CD14-positive monocyte (primary cell): Measurements from ENCODE around the gene CCDC141. TPM values are rescaled to one million over a fixed set of nuclear protein-coding genes. Genes with fewer than 3 reads are reported as not detected.

Source experiments
- DNase-seq, 3 donors: peaks; one replicate each; pipeline ENCODE4 v3.0.0-alpha.2; 2011 to 2022
- H2AFZ ChIP-seq: 2 replicates; pipeline ENCODE4 v1.6.0; 2012; ENCODE audit warnings: mild to moderate bottlenecking, low read depth, low read length, inconsistent platforms; ENCODE audit not compliant: insufficient read depth, poor library complexity, severe bottlenecking
- H3K27ac ChIP-seq, 2 donors: 1 replicate in 1 of 2; 2 replicates in 1 of 2; pipeline ENCODE4 v1.5.1; 2012 to 2013; ENCODE audit warnings: low read length in 2 of 2, control low read depth in 1 of 2, inconsistent platforms in 1 of 2, low read depth in 1 of 2, mild to moderate bottlenecking in 1 of 2
- H3K27me3 ChIP-seq, 2 donors: one replicate each; pipeline versions ENCODE4 v1.6.0 to v1.6.1; 2011 to 2013; ENCODE audit warnings: low read length in 2 of 2; ENCODE audit not compliant: control insufficient read depth in 2 of 2, insufficient read depth in 2 of 2
- H3K36me3 ChIP-seq, 2 donors: replicated peaks in 1 of 2; 1 replicate in 1 of 2; 2 replicates in 1 of 2; pipeline versions ENCODE4 v1.5.1 to v1.6.1; 2012 to 2013; ENCODE audit warnings: low read length in 2 of 2, control low read depth in 1 of 2, inconsistent platforms in 1 of 2, mild to moderate bottlenecking in 1 of 2; ENCODE audit not compliant: insufficient read depth in 2 of 2, control insufficient read depth in 1 of 2
- H3K4me1 ChIP-seq, 2 donors: 1 replicate in 1 of 2; 2 replicates in 1 of 2; pipeline versions ENCODE4 v1.5.1 to v1.6.1; 2012 to 2013; ENCODE audit warnings: low read length in 2 of 2, control low read depth in 1 of 2, inconsistent platforms in 1 of 2, mild to moderate bottlenecking in 1 of 2, moderate library complexity in 1 of 2; ENCODE audit not compliant: insufficient read depth in 2 of 2, control insufficient read depth in 1 of 2
- H3K4me2 ChIP-seq: replicated peaks from 2 replicates; pipeline ENCODE3; 2012; ENCODE audit warnings: low read length, moderate library complexity, mild to moderate bottlenecking; ENCODE audit not compliant: poor library complexity, severe bottlenecking; ENCODE audit errors: extremely low read depth
- H3K4me3 ChIP-seq, 3 experiments: fragments of 200-600 bp in 1 of 3; sonication (generic) in 1 of 3; replicated peaks in 1 of 3; 1 replicate in 2 of 3; 2 replicates in 1 of 3; pipeline ENCODE4 v1.5.1; 2011 to 2013; ENCODE audit warnings: low read length in 3 of 3, mild to moderate bottlenecking in 3 of 3, control low read depth in 2 of 3, low read depth in 2 of 3, inconsistent platforms in 1 of 3, moderate library complexity in 1 of 3
- H3K79me2 ChIP-seq: 2 replicates; pipeline ENCODE4 v1.6.0; 2012; ENCODE audit warnings: mild to moderate bottlenecking, control low read depth, inconsistent platforms, low read length, moderate library complexity; ENCODE audit not compliant: insufficient read depth
- H3K9ac ChIP-seq: 2 replicates; pipeline ENCODE4 v1.6.0; 2017; ENCODE audit warnings: low read length, mild to moderate bottlenecking; ENCODE audit not compliant: insufficient read depth, poor library complexity, severe bottlenecking
- H3K9me3 ChIP-seq, 2 donors: replicated peaks in 1 of 2; 1 replicate in 1 of 2; 2 replicates in 1 of 2; pipeline versions ENCODE4 v1.5.1 to v1.6.1; 2012 to 2013; ENCODE audit warnings: low read length in 2 of 2, control low read depth in 1 of 2; ENCODE audit not compliant: control insufficient read depth in 1 of 2, insufficient read depth in 1 of 2
- H4K20me1 ChIP-seq: 2 replicates; pipeline ENCODE4 v1.6.0; 2012; ENCODE audit warnings: mild to moderate bottlenecking, low read length, control low read depth, moderate library complexity; ENCODE audit not compliant: insufficient read depth
- H3K27ac Mint-ChIP-seq, 7 donors: one replicate each; pipeline ENCODE4 v1.8.0; 2020; ENCODE audit warnings: mild to moderate bottlenecking in 7 of 7, mixed read lengths in 7 of 7, moderate library complexity in 6 of 7, inconsistent platforms in 2 of 7
- H3K27me3 Mint-ChIP-seq, 3 donors: one replicate each; pipeline ENCODE4 v1.8.0; 2021 to 2022; ENCODE audit warnings: low read depth in 3 of 3, mild to moderate bottlenecking in 3 of 3, mixed read lengths in 3 of 3, moderate library complexity in 3 of 3, inconsistent platforms in 1 of 3
- H3K36me3 Mint-ChIP-seq, 2 donors: one replicate each; pipeline ENCODE4 v1.8.0; 2020; ENCODE audit warnings: mixed read lengths in 2 of 2, inconsistent platforms in 1 of 2, mild to moderate bottlenecking in 1 of 2
- H3K4me1 Mint-ChIP-seq: one replicate; pipeline ENCODE4 v1.8.0; 2020; ENCODE audit warnings: mild to moderate bottlenecking, mixed read lengths
- H3K4me3 Mint-ChIP-seq, 2 donors: one replicate each; pipeline ENCODE4 v1.8.0; 2020; ENCODE audit warnings: mild to moderate bottlenecking in 2 of 2, mixed read lengths in 2 of 2, moderate library complexity in 1 of 2
- H3K9me3 Mint-ChIP-seq, 7 donors: one replicate each; pipeline ENCODE4 v1.8.0; 2020 to 2022; ENCODE audit warnings: mixed read lengths in 7 of 7, mild to moderate bottlenecking in 6 of 7, moderate library complexity in 6 of 7, inconsistent platforms in 2 of 7
- WGBS: methylation state at CpG from one replicate; pipeline ENCODE4 v1.1.5; 2013; ENCODE audit warnings: missing lambda C conversion rate; ENCODE audit not compliant: insufficient coverage; 5-methylcytosine and 5-hydroxymethylcytosine counted together
- intact Hi-C, 2 donors: fragments of 100-400 bp; cut with micrococcal nuclease; formaldehyde crosslinking; loops; one replicate each; pipeline versions ENCODE4 v1.15.0 to v1.15.1; 2023
- polyA plus RNA-seq, 3 donors: library from polyadenylated mRNA; depleted of rRNA in 1 of 3; unstranded in 2 of 3; stranded (reverse) in 1 of 3; fragments of 300-500 nt in 2 of 3; fragments of >200 nt in 1 of 3; fragmentation: Illumina TruSeq in 2 of 3; gene quantifications; 1 replicate in 2 of 3; 2 replicates in 1 of 3; pipeline ENCODE4 v1.2.3, GENCODE V29; 2012 to 2021
- TF ChIP-seq, protein P1 (sequence below): fragments of 200-600 bp; IDR thresholded peaks from one replicate; pipeline ENCODE4 v1.8.0; 2022; ENCODE audit warnings: antibody characterized with exemption, mild to moderate bottlenecking

CCDC141 gene
- polyA plus RNA-seq, 3 donors, result not detected

- Histone ChIP-seq H3K27ac (no peak overlapping the region), H3K4me3 (no peak overlapping the region), H3K36me3 (no peaks in the 10 kb centered on the region), H3K4me1 (no peaks in the 10 kb centered on the region), H2AFZ (no peak overlapping the region), H4K20me1 (no peaks in the 10 kb centered on the region), H3K4me2 (no peak overlapping the region), H3K27me3 (no peaks in the 10 kb centered on the region), H3K9me3 (no peaks in the 10 kb centered on the region), H3K9ac (no peak overlapping the region), H3K79me2 (no peaks in the 10 kb centered on the region)
- 100% methylated on average over 1 of the region's 1 CpG for WGBS
- Mint-ChIP-seq H3K9me3 (no peaks in the 10 kb centered on the region), H3K4me1 (no peaks in the 10 kb centered on the region), H3K36me3 (no peaks in the 10 kb centered on the region), H3K4me3 (no peak overlapping the region), H3K27ac (no peak overlapping the region), H3K27me3 (peaks cover 0 to 2% (median 0%) of the 10 kb centered on the region in 3 donors)
- intact Hi-C loops, result no loop called here
- TF ChIP-seq, protein P1, sequence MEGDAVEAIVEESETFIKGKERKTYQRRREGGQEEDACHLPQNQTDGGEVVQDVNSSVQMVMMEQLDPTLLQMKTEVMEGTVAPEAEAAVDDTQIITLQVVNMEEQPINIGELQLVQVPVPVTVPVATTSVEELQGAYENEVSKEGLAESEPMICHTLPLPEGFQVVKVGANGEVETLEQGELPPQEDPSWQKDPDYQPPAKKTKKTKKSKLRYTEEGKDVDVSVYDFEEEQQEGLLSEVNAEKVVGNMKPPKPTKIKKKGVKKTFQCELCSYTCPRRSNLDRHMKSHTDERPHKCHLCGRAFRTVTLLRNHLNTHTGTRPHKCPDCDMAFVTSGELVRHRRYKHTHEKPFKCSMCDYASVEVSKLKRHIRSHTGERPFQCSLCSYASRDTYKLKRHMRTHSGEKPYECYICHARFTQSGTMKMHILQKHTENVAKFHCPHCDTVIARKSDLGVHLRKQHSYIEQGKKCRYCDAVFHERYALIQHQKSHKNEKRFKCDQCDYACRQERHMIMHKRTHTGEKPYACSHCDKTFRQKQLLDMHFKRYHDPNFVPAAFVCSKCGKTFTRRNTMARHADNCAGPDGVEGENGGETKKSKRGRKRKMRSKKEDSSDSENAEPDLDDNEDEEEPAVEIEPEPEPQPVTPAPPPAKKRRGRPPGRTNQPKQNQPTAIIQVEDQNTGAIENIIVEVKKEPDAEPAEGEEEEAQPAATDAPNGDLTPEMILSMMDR, result no peak
- no peak for DNase-seq
Measured at GRCh38 chr2:178806543-178806942, 243.4 kb downstream of the CCDC141 start.

DNA sequence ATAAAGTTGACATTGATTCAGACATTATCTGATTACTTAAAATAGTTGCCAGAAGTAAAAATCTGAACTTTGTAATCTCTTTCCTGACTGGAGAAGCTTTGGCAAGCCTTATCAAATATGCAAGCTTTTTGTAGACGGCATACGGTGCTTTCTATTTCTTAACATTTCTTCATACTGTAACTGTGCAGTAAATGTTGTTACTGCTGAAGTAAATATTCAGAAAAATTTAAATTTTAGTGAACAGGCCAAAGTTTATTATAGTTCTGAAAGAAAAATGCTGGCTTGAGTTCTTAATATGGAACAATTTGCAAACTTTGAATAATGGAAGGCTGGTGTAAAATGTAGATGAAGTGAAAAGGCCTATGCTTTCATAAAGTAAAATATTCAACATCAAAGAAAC lies 244.5 kb downstream of the CCDC141 start:
- Histone ChIP-seq H3K36me3 (no peaks in the 10 kb centered on the region), H3K27me3 (no peaks in the 10 kb centered on the region), H3K9ac (no peak overlapping the region), H3K79me2 (no peaks in the 10 kb centered on the region), H3K27ac (no peak overlapping the region), H3K4me1 (no peaks in the 10 kb centered on the region), H3K4me3 (no peak overlapping the region), H4K20me1 (no peaks in the 10 kb centered on the region), H3K9me3 (no peaks in the 10 kb centered on the region), H2AFZ (no peak overlapping the region), H3K4me2 (no peak overlapping the region)
- Mint-ChIP-seq H3K4me1 (no peaks in the 10 kb centered on the region), H3K9me3 (no peaks in the 10 kb centered on the region), H3K4me3 (no peak overlapping the region), H3K36me3 (no peaks in the 10 kb centered on the region), H3K27me3 (peaks cover 0 to 2% (median 0%) of the 10 kb centered on the region in 3 donors), H3K27ac (no peak overlapping the region)
- WGBS, result no CpG with 5 or more reads among the region's 2 CpGs
- intact Hi-C loops, result no loop called here
- DNase-seq, result no peak
- TF ChIP-seq, protein P1, result no peak
